ENCODE results near the gene LRRC8B. TPM values are rescaled to one million over a fixed set of nuclear protein-coding genes. Genes with fewer than 3 reads are reported as not detected.

LRRC8B gene
- polyA plus RNA-seq, 2 of the 4 experiments (the other 2 are of a cell fraction) = 3.2 to 10.3 TPM

DNA sequence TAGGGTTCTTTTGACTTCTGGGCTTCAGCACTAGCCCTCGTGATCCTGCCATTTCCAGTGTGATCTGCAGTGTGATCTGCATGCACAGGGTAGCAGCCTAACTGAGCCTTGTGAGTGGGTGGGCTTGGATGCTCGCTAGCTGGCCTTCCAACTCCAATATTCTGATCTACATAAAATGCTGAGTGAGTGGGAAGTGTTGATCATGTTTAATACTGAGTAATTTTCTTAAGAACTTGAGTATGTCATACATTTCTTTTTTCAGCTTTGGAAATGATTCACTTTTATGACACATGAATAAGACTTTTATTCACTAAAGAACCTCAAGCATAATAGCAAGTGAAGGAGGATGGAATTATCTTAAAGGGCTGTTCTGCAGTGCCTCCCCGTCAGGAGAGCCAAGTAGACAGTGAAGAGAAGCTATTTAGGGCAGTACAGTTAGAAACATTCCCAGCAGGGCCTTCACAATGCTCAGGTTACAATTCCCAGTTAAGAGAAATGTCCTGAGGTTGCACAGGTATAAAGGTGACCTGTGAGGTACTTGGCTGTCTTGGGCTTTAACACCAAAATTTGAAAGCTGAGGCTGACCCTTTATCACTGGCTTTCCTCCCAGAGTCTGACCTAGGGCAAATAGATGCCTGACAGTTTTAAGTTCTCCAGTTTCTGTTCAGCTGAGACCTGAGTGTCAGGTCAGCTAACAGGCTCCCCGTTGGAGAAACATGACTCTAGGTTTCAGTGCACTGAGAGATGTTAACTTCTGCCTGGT, 79.2 kb downstream of the LRRC8B start:
- Histone ChIP-seq H3K27ac (no peak overlapping the region), H3K4me1 (peaks cover 6% of the 10 kb centered on the region; the same call in 1 of the 3 replicates), H3K4me3 (no peak overlapping the region), H3K9me3 (no peaks in the 10 kb centered on the region), H3K4me2 (no peak overlapping the region)
- no peak for ATAC-seq
- POLR2A ChIA-PET = no interaction called here
- CTCF ChIA-PET = interaction anchor here (0.9 to 3.2 kb wide), 8 partner anchors 14 to 159 kb away, joined by 3 to 13 read pairs (median 3); no protein-coding TSS in a partner anchor
- WGBS (ENCODE audit: missing lambda C conversion rate) = 38% methylated on average over 4 of the region's 4 CpGs
- TF ChIP-seq, protein P1, sequence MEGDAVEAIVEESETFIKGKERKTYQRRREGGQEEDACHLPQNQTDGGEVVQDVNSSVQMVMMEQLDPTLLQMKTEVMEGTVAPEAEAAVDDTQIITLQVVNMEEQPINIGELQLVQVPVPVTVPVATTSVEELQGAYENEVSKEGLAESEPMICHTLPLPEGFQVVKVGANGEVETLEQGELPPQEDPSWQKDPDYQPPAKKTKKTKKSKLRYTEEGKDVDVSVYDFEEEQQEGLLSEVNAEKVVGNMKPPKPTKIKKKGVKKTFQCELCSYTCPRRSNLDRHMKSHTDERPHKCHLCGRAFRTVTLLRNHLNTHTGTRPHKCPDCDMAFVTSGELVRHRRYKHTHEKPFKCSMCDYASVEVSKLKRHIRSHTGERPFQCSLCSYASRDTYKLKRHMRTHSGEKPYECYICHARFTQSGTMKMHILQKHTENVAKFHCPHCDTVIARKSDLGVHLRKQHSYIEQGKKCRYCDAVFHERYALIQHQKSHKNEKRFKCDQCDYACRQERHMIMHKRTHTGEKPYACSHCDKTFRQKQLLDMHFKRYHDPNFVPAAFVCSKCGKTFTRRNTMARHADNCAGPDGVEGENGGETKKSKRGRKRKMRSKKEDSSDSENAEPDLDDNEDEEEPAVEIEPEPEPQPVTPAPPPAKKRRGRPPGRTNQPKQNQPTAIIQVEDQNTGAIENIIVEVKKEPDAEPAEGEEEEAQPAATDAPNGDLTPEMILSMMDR (IDR thresholded peaks at IDR 0.05) = no peak
- TF ChIP-seq, protein P2, sequence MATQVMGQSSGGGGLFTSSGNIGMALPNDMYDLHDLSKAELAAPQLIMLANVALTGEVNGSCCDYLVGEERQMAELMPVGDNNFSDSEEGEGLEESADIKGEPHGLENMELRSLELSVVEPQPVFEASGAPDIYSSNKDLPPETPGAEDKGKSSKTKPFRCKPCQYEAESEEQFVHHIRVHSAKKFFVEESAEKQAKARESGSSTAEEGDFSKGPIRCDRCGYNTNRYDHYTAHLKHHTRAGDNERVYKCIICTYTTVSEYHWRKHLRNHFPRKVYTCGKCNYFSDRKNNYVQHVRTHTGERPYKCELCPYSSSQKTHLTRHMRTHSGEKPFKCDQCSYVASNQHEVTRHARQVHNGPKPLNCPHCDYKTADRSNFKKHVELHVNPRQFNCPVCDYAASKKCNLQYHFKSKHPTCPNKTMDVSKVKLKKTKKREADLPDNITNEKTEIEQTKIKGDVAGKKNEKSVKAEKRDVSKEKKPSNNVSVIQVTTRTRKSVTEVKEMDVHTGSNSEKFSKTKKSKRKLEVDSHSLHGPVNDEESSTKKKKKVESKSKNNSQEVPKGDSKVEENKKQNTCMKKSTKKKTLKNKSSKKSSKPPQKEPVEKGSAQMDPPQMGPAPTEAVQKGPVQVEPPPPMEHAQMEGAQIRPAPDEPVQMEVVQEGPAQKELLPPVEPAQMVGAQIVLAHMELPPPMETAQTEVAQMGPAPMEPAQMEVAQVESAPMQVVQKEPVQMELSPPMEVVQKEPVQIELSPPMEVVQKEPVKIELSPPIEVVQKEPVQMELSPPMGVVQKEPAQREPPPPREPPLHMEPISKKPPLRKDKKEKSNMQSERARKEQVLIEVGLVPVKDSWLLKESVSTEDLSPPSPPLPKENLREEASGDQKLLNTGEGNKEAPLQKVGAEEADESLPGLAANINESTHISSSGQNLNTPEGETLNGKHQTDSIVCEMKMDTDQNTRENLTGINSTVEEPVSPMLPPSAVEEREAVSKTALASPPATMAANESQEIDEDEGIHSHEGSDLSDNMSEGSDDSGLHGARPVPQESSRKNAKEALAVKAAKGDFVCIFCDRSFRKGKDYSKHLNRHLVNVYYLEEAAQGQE (IDR thresholded peaks at IDR 0.05) = no peak
- no peak for TF ChIP-seq HDAC2 (IDR thresholded peaks at IDR 0.05)
- no peak for TF ChIP-seq CBX8 (IDR thresholded peaks at IDR 0.05)
- no peak for TF ChIP-seq CEBPB (IDR thresholded peaks at IDR 0.05)
- no peak for TF ChIP-seq KDM5A (IDR thresholded peaks at IDR 0.05)
- TF ChIP-seq FOSL2 (IDR thresholded peaks at IDR 0.05) = no peak
- TF ChIP-seq FOSL2 (CRISPR knock-in tag; IDR thresholded peaks at IDR 0.05) = no peak
- no peak for TF ChIP-seq ZSCAN20 (CRISPR knock-in tag; IDR thresholded peaks at IDR 0.05)
- no peak for TF ChIP-seq RAD21 (conservative IDR thresholded peaks at IDR 0.05 in 1 of 2, IDR thresholded peaks at IDR 0.05 in 1 of 2)
- TF ChIP-seq RNF2 (IDR thresholded peaks at IDR 0.05; ENCODE audit: borderline replicate concordance, low read depth) = no peak
- TF ChIP-seq, protein P3, sequence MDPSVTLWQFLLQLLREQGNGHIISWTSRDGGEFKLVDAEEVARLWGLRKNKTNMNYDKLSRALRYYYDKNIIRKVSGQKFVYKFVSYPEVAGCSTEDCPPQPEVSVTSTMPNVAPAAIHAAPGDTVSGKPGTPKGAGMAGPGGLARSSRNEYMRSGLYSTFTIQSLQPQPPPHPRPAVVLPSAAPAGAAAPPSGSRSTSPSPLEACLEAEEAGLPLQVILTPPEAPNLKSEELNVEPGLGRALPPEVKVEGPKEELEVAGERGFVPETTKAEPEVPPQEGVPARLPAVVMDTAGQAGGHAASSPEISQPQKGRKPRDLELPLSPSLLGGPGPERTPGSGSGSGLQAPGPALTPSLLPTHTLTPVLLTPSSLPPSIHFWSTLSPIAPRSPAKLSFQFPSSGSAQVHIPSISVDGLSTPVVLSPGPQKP (IDR thresholded peaks at IDR 0.05; ENCODE audit: low read depth, low read length) = no peak
- TF ChIP-seq, protein P4, sequence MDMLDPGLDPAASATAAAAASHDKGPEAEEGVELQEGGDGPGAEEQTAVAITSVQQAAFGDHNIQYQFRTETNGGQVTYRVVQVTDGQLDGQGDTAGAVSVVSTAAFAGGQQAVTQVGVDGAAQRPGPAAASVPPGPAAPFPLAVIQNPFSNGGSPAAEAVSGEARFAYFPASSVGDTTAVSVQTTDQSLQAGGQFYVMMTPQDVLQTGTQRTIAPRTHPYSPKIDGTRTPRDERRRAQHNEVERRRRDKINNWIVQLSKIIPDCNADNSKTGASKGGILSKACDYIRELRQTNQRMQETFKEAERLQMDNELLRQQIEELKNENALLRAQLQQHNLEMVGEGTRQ (IDR thresholded peaks at IDR 0.05) = no peak
- TF ChIP-seq PHF8 (IDR thresholded peaks at IDR 0.05; ENCODE audit: borderline replicate concordance, low read depth) = no peak
- TF ChIP-seq TFCP2L1 (CRISPR knock-in tag; IDR thresholded peaks at IDR 0.05) = no peak
- FAIRE-seq = no peak
- DNase-seq (ENCODE audit: low read depth in 1 of 2, low spot score in 1 of 2) = no peak

DNA sequence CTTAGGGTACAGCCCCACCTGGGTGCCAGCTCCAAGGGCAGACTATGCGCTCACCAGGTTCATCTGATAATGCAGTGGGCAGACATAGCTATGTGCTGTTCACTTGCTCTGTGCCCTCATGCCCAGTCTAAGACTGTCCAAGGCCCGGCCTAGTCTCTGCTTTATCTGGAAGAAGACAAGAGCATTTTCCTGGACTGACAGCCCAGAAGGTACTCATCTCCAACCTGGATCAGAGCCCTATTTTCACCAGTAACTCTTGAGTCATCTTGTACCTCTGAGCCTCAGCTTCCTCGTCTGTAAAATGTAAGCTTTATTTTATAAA, 79.7 kb downstream of the LRRC8B start:
- 68% methylated on average over 3 of the region's 3 CpGs for WGBS (ENCODE audit: missing lambda C conversion rate)
- Histone ChIP-seq H3K4me1 (peaks cover 6% of the 10 kb centered on the region; the same call in 1 of the 3 replicates), H3K9me3 (no peaks in the 10 kb centered on the region), H3K4me2 (no peak overlapping the region), H3K4me3 (no peak overlapping the region), H3K27ac (no peak overlapping the region)
- no peak for DNase-seq (ENCODE audit: low read depth in 1 of 2, low spot score in 1 of 2)
- no peak for FAIRE-seq
- POLR2A ChIA-PET = no interaction called here
- CTCF ChIA-PET = interaction anchor here (0.9 to 3.2 kb wide), 7 partner anchors 14 to 159 kb away, joined by 3 to 13 read pairs (median 3); no protein-coding TSS in a partner anchor
- ATAC-seq = no peak; a peak in 2 of 6 replicates
- TF ChIP-seq FOSL2 (IDR thresholded peaks at IDR 0.05) (no peak), FOSL2 (CRISPR knock-in tag; IDR thresholded peaks at IDR 0.05) (no peak), JUN (IDR thresholded peaks at IDR 0.05) (no peak), JUNB (IDR thresholded peaks at IDR 0.05) (no peak), KDM1A (IDR thresholded peaks at IDR 0.05; ENCODE audit: low read depth) (no peak), BHLHE40 (IDR thresholded peaks at IDR 0.05; ENCODE audit: low read depth, low read length) (no peak), CHD4 (IDR thresholded peaks at IDR 0.05; ENCODE audit: borderline replicate concordance) (no peak), MYC (IDR thresholded peaks at IDR 0.05; ENCODE audit: borderline replicate concordance, low read length) (no peak), RNF2 (IDR thresholded peaks at IDR 0.05; ENCODE audit: borderline replicate concordance, low read depth) (no peak)
- TF ChIP-seq, protein P5, sequence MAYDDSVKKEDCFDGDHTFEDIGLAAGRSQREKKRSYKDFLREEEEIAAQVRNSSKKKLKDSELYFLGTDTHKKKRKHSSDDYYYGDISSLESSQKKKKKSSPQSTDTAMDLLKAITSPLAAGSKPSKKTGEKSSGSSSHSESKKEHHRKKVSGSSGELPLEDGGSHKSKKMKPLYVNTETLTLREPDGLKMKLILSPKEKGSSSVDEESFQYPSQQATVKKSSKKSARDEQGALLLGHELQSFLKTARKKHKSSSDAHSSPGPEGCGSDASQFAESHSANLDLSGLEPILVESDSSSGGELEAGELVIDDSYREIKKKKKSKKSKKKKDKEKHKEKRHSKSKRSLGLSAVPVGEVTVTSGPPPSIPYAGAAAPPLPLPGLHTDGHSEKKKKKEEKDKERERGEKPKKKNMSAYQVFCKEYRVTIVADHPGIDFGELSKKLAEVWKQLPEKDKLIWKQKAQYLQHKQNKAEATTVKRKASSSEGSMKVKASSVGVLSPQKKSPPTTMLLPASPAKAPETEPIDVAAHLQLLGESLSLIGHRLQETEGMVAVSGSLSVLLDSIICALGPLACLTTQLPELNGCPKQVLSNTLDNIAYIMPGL (CRISPR knock-in tag; IDR thresholded peaks at IDR 0.05; ENCODE audit: borderline replicate concordance) = no peak
- TF ChIP-seq, protein P6, sequence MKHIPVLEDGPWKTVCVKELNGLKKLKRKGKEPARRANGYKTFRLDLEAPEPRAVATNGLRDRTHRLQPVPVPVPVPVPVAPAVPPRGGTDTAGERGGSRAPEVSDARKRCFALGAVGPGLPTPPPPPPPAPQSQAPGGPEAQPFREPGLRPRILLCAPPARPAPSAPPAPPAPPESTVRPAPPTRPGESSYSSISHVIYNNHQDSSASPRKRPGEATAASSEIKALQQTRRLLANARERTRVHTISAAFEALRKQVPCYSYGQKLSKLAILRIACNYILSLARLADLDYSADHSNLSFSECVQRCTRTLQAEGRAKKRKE (CRISPR knock-in tag; IDR thresholded peaks at IDR 0.05; ENCODE audit: low read depth) = no peak
- TF ChIP-seq, protein P7, sequence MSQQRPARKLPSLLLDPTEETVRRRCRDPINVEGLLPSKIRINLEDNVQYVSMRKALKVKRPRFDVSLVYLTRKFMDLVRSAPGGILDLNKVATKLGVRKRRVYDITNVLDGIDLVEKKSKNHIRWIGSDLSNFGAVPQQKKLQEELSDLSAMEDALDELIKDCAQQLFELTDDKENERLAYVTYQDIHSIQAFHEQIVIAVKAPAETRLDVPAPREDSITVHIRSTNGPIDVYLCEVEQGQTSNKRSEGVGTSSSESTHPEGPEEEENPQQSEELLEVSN (IDR thresholded peaks at IDR 0.05; ENCODE audit: borderline replicate concordance, low read depth) = no peak

Data from A549 (cell line).